Inferior parietal cortex (tissue), 1 donor: Measurements from ENCODE around the gene PDZRN4.
"Not testable (repeated sequence)": the region's sequence is repeated elsewhere in the genome, so short reads cannot be mapped to it uniquely, and the experiment has no call there.

ENCODE experiments used
- DNase-seq: peaks from one replicate; pipeline ENCODE4 v3.0.0-alpha.2; 2016; ENCODE audit errors: extremely low spot score

PDZRN4 gene

GRCh38 chr12:41509271-41510055 is 321.3 kb downstream of the PDZRN4 start:
- no peak for DNase-seq

- no peak for DNase-seq
Measured at GRCh38 chr12:41510470-41510869, 322.4 kb downstream of the PDZRN4 start.

GRCh38 chr12:41511247-41511646 is 323.1 kb downstream of the PDZRN4 start:
- no peak for DNase-seq

- no peak for DNase-seq
Measured at GRCh38 chr12:41512497-41512896, 324.4 kb downstream of the PDZRN4 start.

GRCh38 chr12:41514021-41514777 is 326.1 kb downstream of the PDZRN4 start:
- no peak for DNase-seq

DNA sequence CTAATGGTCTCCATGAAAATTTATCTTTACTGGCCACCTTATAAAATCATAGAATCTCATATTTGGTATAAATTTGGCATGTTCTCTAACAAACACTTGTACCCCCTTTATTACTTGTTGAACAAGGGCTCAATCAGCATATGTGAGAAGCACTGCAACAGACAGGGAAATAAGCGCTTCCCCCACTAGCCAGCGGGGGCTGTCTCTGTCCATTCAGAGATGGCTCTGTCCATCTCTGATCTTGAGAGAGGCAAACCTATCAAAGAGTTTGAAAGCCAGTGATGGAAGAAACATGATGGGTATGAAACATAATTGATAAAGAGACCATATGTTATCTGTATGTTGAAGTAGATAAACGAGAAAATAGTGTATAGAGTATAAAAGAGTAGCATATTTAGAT is 326.8 kb downstream of the PDZRN4 start:
- DNase-seq: no peak

- DNase-seq: no peak
Measured at GRCh38 chr12:41515953-41516352, 327.8 kb downstream of the PDZRN4 start.

- DNase-seq: no peak
Measured at GRCh38 chr12:41520869-41521268, 332.7 kb downstream of the PDZRN4 start.

GRCh38 chr12:41521872-41522379 is 333.8 kb downstream of the PDZRN4 start:
- no peak for DNase-seq

DNA sequence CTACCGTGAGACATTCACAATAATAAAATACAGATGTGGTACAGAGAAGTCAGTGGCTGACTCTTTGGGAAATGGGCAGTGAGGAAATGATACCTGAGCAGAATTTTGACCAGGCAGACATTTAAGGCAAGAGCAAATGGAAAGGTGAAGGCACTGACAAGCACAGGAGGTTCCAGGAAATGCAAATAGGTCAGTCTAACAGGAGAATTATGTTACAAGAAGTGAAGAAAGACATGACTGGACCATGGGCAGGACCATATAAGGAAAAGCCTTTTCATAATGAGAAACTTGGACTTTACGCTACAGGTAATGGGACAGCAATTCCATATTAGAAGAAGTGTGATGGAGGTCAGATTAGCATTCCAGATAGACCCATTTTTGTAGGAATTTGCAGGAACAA is 338.9 kb downstream of the PDZRN4 start:
- no peak for DNase-seq

DNA sequence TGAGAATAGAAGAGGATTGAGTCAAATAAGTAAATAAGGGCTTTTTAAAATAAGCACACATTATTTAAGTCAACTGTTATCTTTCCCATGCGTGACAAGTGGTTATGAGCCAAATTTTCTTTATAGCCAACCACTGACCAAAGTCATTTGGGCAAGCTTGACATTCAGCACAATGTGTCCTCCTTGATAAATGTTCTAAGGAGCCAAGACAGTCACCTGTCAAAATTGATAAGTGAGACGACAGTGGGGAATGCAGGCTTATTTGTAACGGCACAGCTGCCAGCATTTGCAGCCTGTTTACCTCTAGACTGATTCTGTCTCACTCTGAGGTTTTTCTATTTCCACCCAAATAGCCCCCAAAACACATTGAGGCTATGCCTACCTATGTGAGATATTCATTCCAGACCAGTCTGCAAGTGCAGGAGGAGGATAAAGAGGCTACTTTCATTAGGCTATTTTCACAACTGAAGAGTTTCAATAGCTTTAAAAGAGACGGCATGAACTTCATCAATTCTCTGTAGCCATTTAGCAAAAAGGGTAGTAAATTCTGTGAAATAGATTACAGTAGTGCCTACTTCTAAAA is 339.5 kb downstream of the PDZRN4 start:
- DNase-seq: no peak

DNA sequence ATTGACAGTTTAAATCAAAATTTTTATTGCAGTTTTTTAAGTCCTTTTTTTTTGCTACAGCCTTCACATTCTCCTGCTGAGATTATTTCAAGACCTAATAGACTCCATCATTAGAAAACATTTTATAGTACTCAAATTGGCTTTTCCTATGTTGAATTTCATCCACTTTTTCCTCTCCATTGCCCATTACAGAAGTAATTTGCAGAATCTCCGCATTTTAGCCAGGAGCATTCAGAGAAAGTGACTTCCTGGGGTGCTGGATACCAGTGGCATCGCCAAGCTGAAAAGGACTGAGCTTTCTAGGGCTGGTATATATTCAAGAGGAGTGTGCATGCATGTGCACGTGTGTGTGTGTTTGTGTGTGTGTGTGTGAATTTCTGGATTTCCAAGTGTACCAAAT is 340.8 kb downstream of the PDZRN4 start:
- no peak for DNase-seq

DNA sequence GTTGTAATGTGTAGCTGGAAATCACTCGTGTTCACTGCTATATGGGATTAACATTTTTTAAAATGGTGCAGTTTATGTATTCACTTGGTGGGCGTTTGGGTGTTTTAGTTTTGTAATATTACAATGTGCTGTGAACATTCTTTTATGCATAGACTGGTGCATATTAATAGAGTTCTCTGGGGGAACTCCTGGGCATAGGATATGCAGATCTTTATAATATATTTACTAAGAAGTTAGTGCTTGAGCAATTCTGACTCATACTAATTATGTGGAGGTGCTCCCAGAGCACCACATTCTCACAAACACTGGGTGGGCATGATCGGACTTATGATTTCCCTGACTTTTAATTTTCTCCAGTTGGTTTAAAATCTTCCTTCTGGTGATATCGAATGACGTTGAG is 342.3 kb downstream of the PDZRN4 start:
- no peak for DNase-seq

DNA sequence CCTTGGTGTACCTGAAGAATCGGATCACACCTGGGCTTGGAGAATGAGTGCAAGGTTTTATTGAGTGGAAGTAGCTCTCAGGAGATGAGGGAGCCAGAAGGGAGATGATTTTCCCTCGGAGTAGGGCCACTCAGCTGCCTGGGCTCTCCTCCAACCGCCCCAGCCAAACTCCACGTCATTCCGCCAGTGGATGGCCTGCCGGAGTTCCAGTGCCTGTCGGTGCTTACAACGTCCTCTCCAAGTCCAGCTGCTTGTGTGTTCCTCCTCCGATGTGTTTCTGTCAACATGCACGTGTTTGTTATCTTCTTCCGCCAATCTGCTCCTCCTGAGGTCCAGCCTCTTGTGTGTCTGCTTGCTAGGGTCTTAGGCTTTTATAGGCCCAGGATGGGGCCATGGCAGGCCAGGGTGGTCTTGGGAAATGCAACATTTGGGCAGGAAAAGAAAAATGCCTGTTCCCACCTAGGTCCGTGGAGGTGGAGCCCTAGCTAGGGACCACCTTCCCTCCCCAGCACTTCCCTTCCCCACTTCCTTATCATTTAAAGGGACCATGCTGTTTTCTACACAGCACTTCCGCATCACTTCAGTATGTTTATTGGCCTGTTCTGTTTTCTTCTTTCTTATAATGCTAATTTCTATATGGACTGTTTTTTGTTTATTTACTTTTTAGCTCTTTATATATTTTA is 343.2 kb downstream of the PDZRN4 start:
- DNase-seq: no peak

DNA sequence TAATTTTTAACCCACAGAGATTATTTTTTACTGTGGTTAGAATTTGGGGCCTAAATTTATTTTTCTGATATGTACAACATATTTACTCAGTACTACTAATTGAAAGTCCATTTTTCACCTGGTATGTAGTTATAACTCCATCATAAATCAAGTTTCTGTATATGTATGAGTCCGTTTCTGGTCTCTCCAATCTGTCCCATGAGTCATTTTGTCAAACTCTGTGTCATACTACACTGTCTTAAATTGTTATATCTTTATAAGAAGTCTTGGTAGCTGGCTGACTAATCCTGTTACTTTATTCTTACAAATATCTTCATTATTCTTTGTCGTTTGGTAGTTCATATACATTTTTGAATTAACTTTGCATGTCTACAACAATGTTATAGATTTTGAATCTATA is 344.0 kb downstream of the PDZRN4 start:
- no peak for DNase-seq

DNA sequence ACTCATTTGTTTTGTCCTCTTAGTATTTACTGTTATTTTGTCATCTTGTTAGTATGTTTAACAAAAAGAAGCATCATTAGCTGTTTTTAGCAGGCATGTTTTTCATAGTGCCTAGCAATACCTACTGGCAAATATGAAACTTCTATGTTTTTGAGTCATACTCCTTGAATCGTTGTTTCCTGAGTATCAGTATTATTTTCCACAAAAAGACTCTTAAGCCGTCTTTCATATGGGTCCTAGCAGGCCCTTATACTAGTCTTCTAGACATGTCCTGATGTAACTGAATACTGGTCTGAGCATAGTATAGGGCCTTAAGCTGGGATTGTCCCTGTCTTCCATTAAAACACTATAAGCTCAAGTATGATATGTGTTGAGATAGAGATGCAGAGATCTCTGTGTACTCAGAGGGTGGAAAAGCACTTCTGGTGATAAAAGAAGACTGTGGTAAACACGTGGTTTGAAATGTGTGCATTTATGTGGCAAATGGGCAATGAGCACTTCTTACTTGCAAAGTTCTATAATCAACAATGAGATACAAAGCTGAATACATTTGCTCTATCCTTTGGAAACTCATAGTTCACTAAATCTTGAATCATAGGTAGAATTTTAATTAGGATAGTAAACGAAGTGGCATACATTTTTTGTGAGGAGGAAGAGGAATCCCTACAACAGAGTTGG is 348.8 kb downstream of the PDZRN4 start:
- no peak for DNase-seq

GRCh38 chr12:41537522-41537921 is 349.4 kb downstream of the PDZRN4 start:
- no peak for DNase-seq

DNA sequence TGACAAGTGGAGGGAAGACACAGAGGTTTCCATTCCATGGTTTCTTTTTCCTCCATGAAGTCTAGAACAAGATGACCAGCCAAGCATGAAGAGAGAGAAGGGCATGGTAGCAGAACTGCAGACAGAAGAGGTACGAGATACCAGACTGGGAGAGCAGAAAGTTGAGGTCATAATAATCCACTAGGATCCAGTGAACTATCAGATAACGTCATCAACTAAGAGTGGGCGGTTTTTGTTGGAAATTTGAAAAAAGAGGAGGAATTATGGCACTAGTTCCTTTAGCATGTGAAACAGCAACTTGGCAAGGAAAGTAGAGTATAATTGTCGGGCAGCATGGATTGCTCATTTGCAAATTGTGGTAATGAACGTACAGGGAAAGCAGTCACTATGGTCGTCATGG is 357.6 kb downstream of the PDZRN4 start:
- no peak for DNase-seq

GRCh38 chr12:41547071-41547470 is 359.0 kb downstream of the PDZRN4 start:
- DNase-seq: not testable (repeated sequence)

DNA sequence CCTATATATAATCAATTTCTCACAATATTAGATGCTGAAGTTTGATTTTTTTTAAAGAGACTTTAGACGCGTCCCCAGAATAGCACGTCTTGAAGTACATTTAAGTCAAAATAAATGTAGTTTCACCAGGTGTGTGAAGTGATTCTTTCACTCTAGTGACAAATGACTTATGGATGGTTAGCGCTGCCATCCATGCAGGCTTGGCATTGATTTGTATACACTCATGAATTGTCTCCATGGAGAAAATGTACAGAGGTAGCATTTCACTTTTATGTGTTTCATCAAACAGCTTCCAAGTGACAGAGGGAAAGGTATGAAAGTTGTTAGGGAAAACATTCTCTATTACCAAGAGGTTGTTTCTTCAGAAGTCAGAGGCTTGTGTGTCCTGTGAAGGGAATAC is 360.8 kb downstream of the PDZRN4 start:
- no peak for DNase-seq

DNA sequence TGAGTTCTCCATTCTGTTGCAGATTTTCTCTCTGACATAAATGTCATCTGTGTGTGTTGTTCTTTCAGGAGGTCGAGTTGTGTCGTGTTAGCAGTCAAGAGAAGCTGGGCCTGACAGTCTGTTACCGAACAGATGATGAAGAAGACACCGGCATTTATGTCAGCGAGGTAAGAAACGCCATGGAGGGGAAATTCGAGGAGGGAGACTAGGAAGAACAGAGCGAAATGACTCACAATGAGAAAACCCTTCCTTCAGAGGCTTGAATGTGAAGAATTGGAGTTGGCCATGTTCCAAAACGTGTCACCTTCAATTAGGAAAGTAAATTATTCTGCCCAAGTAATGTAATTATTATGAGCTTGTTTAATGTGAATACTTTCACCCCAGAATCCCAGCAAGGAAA is 364.5 kb downstream of the PDZRN4 start:
- DNase-seq: no peak

DNA sequence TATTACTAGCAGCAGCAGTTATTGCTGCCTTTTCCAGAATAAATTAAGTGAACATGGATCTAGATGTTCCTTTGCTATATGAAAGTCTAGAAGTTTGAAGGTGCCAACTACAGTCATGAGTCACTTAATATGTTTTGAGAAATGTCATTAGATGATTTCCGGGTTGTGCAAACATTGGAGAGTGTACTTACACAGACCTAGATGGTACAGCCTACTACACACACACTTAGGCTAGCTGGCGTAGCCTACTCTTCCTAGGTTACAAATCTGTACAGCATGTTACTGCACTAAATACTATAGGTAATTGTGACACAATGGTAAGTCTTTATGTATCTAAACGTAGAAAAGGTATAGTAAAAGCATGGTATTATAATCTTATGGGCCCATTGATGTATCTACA is 368.1 kb downstream of the PDZRN4 start:
- no peak for DNase-seq
